GM12878 (cell line): ENCODE data around the gene DEFB131B. TPM values are rescaled to one million over a fixed set of nuclear protein-coding genes. Genes with fewer than 3 reads are reported as not detected.
"Not testable (repeated sequence)": the region's sequence is repeated elsewhere in the genome, so short reads cannot be mapped to it uniquely, and the experiment has no call there.

Experiments used
- ATAC-seq: fragments of 200-7000 bp; cut with Tn5 transposase; 3 replicates; pipeline ENCODE4 v1.9.1; 2020; ENCODE audit warnings: mild to moderate bottlenecking, moderate library complexity
- BruUV-seq: library from RNA; stranded (reverse); fragments of 400-500 nt; replicated peaks from 2 replicates; lab custom pipeline; 2021; lab: Mats Ljungman, UMichigan
- CTCF ChIA-PET: fragments of 300-600 bp; sonication (Branson Sonifier 250); formaldehyde crosslinking; extraction: SDS; loops from one replicate; lab custom pipeline; 2021; ENCODE audit warnings: inconsistent platforms; lab: Yijun Ruan, JAX
- POLR2A ChIA-PET: fragments of 350-600 bp; formaldehyde crosslinking; extraction: SDS; loops from one replicate; lab custom pipeline; 2021; ENCODE audit warnings: inconsistent platforms; lab: Charles Lee
- RAD21 ChIA-PET: fragments of 300-600 bp; sonication (Branson Sonifier 250); formaldehyde crosslinking; loops from one replicate; lab custom pipeline; 2023; ENCODE audit warnings: antibody characterized with exemption; ENCODE audit not compliant: unreplicated experiment; lab: Charles Lee
- SMC1A ChIA-PET: fragments of 300-600 bp; sonication (Branson Sonifier 250); formaldehyde crosslinking; loops from one replicate; lab custom pipeline; 2023; ENCODE audit not compliant: unreplicated experiment, uncharacterized antibody; lab: Charles Lee
- DNase-seq: peaks from one replicate; pipeline ENCODE4 v3.0.0-alpha.2; 2011; ENCODE audit warnings: low read depth, low spot score
- FAIRE-seq: peaks from 3 replicates; lab custom pipeline; 2011; peaks lifted over from hg19 to GRCh38; lab: Jason Lieb, UNC
- H2AFZ ChIP-seq: 2 replicates; pipeline ENCODE4 v1.6.0; 2011; ENCODE audit warnings: low read depth, low read length, control low read depth; ENCODE audit not compliant: control insufficient read depth
- H3K27ac ChIP-seq: 2 replicates; pipeline ENCODE4 v1.5.1; 2011; ENCODE audit warnings: control low read depth; ENCODE audit not compliant: control insufficient read depth, insufficient read depth
- H3K27me3 ChIP-seq, 2 experiments: replicated peaks in 1 of 2; 2 replicates each; pipeline versions ENCODE4 v1.6.0 to v1.6.1; 2011; ENCODE audit warnings: low read length in 1 of 2; ENCODE audit not compliant: control insufficient read depth in 2 of 2, insufficient read depth in 2 of 2
- H3K36me3 ChIP-seq, 2 experiments: 2 replicates each; pipeline ENCODE4 v1.5.1; 2011; ENCODE audit warnings: low read length in 1 of 2; ENCODE audit not compliant: control insufficient read depth in 2 of 2, insufficient read depth in 2 of 2
- H3K4me1 ChIP-seq: 2 replicates; pipeline ENCODE4 v1.6.1; 2011; ENCODE audit warnings: mild to moderate bottlenecking, low read length, moderate library complexity, mixed read lengths; ENCODE audit not compliant: control insufficient read depth, insufficient read depth
- H3K4me2 ChIP-seq: 2 replicates; pipeline ENCODE4 v1.6.0; 2011; ENCODE audit warnings: control low read depth; ENCODE audit not compliant: control insufficient read depth, insufficient read depth
- H3K4me3 ChIP-seq: fragments of 200-600 bp; sonication (generic); 2 replicates; pipeline ENCODE4 v1.5.1; 2016
- H3K79me2 ChIP-seq: 2 replicates; pipeline ENCODE4 v1.6.0; 2011; ENCODE audit warnings: low read length; ENCODE audit not compliant: control insufficient read depth, insufficient read depth
- H3K9ac ChIP-seq: 2 replicates; pipeline ENCODE4 v1.8.0; 2011; ENCODE audit warnings: low read length, control low read depth, mixed read lengths; ENCODE audit not compliant: control insufficient read depth, insufficient read depth
- H3K9me3 ChIP-seq: replicated peaks from 3 replicates; pipeline ENCODE4 v1.5.1; 2011; ENCODE audit warnings: mild to moderate bottlenecking, low read length; ENCODE audit not compliant: control insufficient read depth, insufficient read depth
- H4K20me1 ChIP-seq: 2 replicates; pipeline ENCODE4 v1.6.0; 2011; ENCODE audit not compliant: control insufficient read depth, insufficient read depth
- ATF7 ChIP-seq: fragments of 450-650 bp; IDR thresholded peaks from 2 replicates; pipeline ENCODE4 v1.6.1; 2016; ENCODE audit warnings: low read depth, mild to moderate bottlenecking
- BHLHE40 ChIP-seq, 2 experiments: fragments of 450-650 bp in 1 of 2; IDR thresholded peaks; 2 replicates each; pipeline ENCODE4 v1.6.1; 2011 to 2017; ENCODE audit warnings: low read depth in 2 of 2, borderline replicate concordance in 1 of 2, improper control_type of control experiment in 1 of 2, low read length in 1 of 2, mild to moderate bottlenecking in 1 of 2
- CBFB ChIP-seq: IDR thresholded peaks from 2 replicates; pipeline ENCODE4 v1.6.1; 2016; ENCODE audit warnings: antibody characterized with exemption, low read depth
- NFIC ChIP-seq: IDR thresholded peaks from 2 replicates; pipeline ENCODE4 v1.6.1; 2012; ENCODE audit warnings: low read depth, mild to moderate bottlenecking, inconsistent platforms, low read length, moderate library complexity
- RUNX3 ChIP-seq: IDR thresholded peaks from 2 replicates; pipeline ENCODE4 v1.6.1; 2012; ENCODE audit warnings: low read length, inconsistent platforms
- SPI1 ChIP-seq: IDR thresholded peaks from 2 replicates; pipeline ENCODE4 v1.6.1; 2011; ENCODE audit warnings: low read depth, mild to moderate bottlenecking, low read length, moderate library complexity, borderline replicate concordance; ENCODE audit not compliant: insufficient read depth
- whole genome bisulfite sequencing: methylation state at CpG from one replicate; pipeline ENCODE4 v1.1.6; 2016; ENCODE audit warnings: low lambda C conversion rate; ENCODE audit not compliant: insufficient replicate concordance, insufficient coverage; ENCODE audit errors: missing lambda C conversion rate; 5-methylcytosine and 5-hydroxymethylcytosine counted together
- in situ Hi-C: fragments of 300-500 bp; cut with MboI; formaldehyde crosslinking; loops from 9 replicates; pipeline ENCODE4 v1.14.3; 2018; ENCODE audit warnings: mixed read lengths
- intact Hi-C: fragments of 100-400 bp; cut with micrococcal nuclease; formaldehyde crosslinking; loops from one replicate; pipeline ENCODE4 v1.14.2; 2022; ENCODE audit not compliant: unreplicated experiment
- polyA plus RNA-seq, 11 experiments: library from polyadenylated mRNA; depleted of rRNA in 4 of 11; unstranded in 6 of 11; stranded (reverse) in 5 of 11; fragments of >200 nt; fragmentation: Nextera tagmentation in 4 of 11; fragmentation: Illumina TruSeq in 1 of 11; extraction: Ambion mirVana in 4 of 11; extraction: Trizol in 1 of 11; gene quantifications; 1 replicate in 1 of 11; 2 replicates in 10 of 11; pipeline versions ENCODE4 v1.2.1 to v1.2.3, GENCODE V29; 2011 to 2016; ENCODE audit warnings: inconsistent platforms in 2 of 11, missing spikeins in 2 of 11, low read depth in 1 of 11
- total RNA-seq, 4 experiments: library from RNA; depleted of rRNA in 3 of 4; stranded (reverse); fragments of >200 nt in 3 of 4; fragmentation: Illumina TruSeq in 1 of 4; extraction: Trizol in 1 of 4; gene quantifications; 2 replicates each; pipeline versions ENCODE4 v1.2.1 to v1.2.3, GENCODE V29; 2013 to 2021

The DEFB131B gene
- total and polyA plus RNA-seq, 10 of the 15 experiments (the other 5 are each of a cell fraction or from before 2014, with no cell fraction given): not detected

- H3K4me2 ChIP-seq, H3K4me3 ChIP-seq, CTCF ChIA-PET, H3K27ac ChIP-seq, FAIRE-seq, H3K9ac ChIP-seq, SMC1A ChIA-PET, ATAC-seq, POLR2A ChIA-PET, intact Hi-C loops, H3K36me3 ChIP-seq, H3K27me3 ChIP-seq, H2AFZ ChIP-seq, RAD21 ChIA-PET, H4K20me1 ChIP-seq, H3K9me3 ChIP-seq, H3K4me1 ChIP-seq, BruUV-seq, H3K79me2 ChIP-seq, in situ Hi-C loops: not testable (repeated sequence)
- DNase-seq: peak; percentile 9
- TF ChIP-seq RUNX3 (peak; percentile 81), CBFB (0 out of 2 replicates have a peak, but pooled peaks have one; percentile 48), BHLHE40 (IDR thresholded peaks at IDR 0.05; ENCODE audit: borderline replicate concordance in 1 of 2, low read depth in 2 of 2, low read length in 1 of 2) (peak; percentile 7 to 22; a peak in 1 of 4 replicates), NFIC (peak; percentile 39; the same call in 1 of the 2 replicates), ATF7 (peak; percentile 82), SPI1 (peak; percentile 11; the same call in 1 of the 2 replicates)
- 2% methylated on average over 3 of the region's 3 CpGs for WGBS
These were observed 48.6 kb upstream of the DEFB131B start for GRCh38 chr11:71829686-71830085.

- BruUV-seq, H3K4me3 ChIP-seq, H3K9me3 ChIP-seq, H2AFZ ChIP-seq, RAD21 ChIA-PET, H3K27me3 ChIP-seq, intact Hi-C loops, H3K4me2 ChIP-seq, CTCF ChIA-PET, H3K9ac ChIP-seq, H4K20me1 ChIP-seq, ATAC-seq, DNase-seq, H3K79me2 ChIP-seq, H3K4me1 ChIP-seq, POLR2A ChIA-PET, SMC1A ChIA-PET, H3K27ac ChIP-seq, in situ Hi-C loops, H3K36me3 ChIP-seq, FAIRE-seq: not testable (repeated sequence)
- WGBS: 0% methylated on average over 1 of the region's 1 CpG
These were observed 45.4 kb upstream of the DEFB131B start, which contains the start of gene DEFB108B for GRCh38 chr11:71832811-71833210. Gene DEFB108B (plus strand): TSS chr11:71833200. CDS start chr11:71833200, 0 bp downstream.

- H3K27me3 ChIP-seq, H3K4me3 ChIP-seq, DNase-seq, H4K20me1 ChIP-seq, H3K4me2 ChIP-seq, ATAC-seq, CTCF ChIA-PET, H3K9me3 ChIP-seq, intact Hi-C loops, POLR2A ChIA-PET, H3K36me3 ChIP-seq, in situ Hi-C loops, SMC1A ChIA-PET, H3K9ac ChIP-seq, RAD21 ChIA-PET, BruUV-seq, H3K79me2 ChIP-seq, H3K4me1 ChIP-seq, H3K27ac ChIP-seq, H2AFZ ChIP-seq, FAIRE-seq: not testable (repeated sequence)
- WGBS: 72% methylated on average over 6 of the region's 6 CpGs
These were observed 35.5 kb upstream of the DEFB131B start for GRCh38 chr11:71842720-71843119.
